ENCODE measurements around the gene TLE1.

GRCh38 chr9:81575956-81576355 is 113.4 kb downstream of the TLE1 start:
- TF ChIP-seq CTCF (conservative IDR thresholded peaks at IDR 0.05) = no peak
- TF ChIP-seq ZFX (IDR thresholded peaks at IDR 0.05) = no peak
